Measurements from ENCODE around the gene C15orf61.

- TF ChIP-seq EZH2phosphoT487 (IDR thresholded peaks at IDR 0.05; ENCODE audit: low read depth) (no peak), CTCF (IDR thresholded peaks at IDR 0.05; ENCODE audit: low read depth, low read length) (no peak)
These were observed 3.3 kb downstream of the C15orf61 start for GRCh38 chr15:67524235-67524634.

All from OCI-LY3 (cell line).